ENCODE data around the gene NFATC3.

The NFATC3 gene

GRCh38 chr16:68085259-68086071, at the start of gene NFATC3:
NFATC3 (plus strand) TSS chr16:68085370; CDS start chr16:68085682, 312 bp downstream.
- DNase-seq, result peak; percentile 97

- no peak for DNase-seq
These were observed 47.2 kb upstream of the NFATC3 start for GRCh38 chr16:68037841-68038597.

GRCh38 chr16:68040506-68041288, 44.5 kb upstream of the NFATC3 start:
- peak; percentile 92 for DNase-seq

GRCh38 chr16:68041783-68042182, 43.4 kb upstream of the NFATC3 start:
- no peak for DNase-seq

GRCh38 chr16:68046106-68046505, 39.1 kb upstream of the NFATC3 start:
- DNase-seq, result no peak

- DNase-seq, result no peak
These were observed 37.2 kb upstream of the NFATC3 start for GRCh38 chr16:68047987-68048386.

- DNase-seq, result no peak
These were observed 35.7 kb upstream of the NFATC3 start for GRCh38 chr16:68049449-68049848.

GRCh38 chr16:68055395-68055794, 29.8 kb upstream of the NFATC3 start:
- DNase-seq, result no peak

GRCh38 chr16:68059804-68060203, 25.4 kb upstream of the NFATC3 start:
- DNase-seq, result no peak

GRCh38 chr16:68061396-68061795, 23.8 kb upstream of the NFATC3 start:
- DNase-seq, result no peak

GRCh38 chr16:68062910-68063393, 22.2 kb upstream of the NFATC3 start:
- DNase-seq, result no peak

GRCh38 chr16:68064791-68065365, 20.3 kb upstream of the NFATC3 start:
- DNase-seq, result peak; percentile 90

GRCh38 chr16:68065716-68066305, 19.4 kb upstream of the NFATC3 start:
- DNase-seq, result no peak

GRCh38 chr16:68066763-68067162, 18.4 kb upstream of the NFATC3 start:
- no peak for DNase-seq

GRCh38 chr16:68068926-68069325, 16.2 kb upstream of the NFATC3 start:
- DNase-seq, result no peak

- DNase-seq, result no peak
These were observed 15.5 kb upstream of the NFATC3 start for GRCh38 chr16:68069511-68070248.

- no peak for DNase-seq
These were observed 14.9 kb upstream of the NFATC3 start for GRCh38 chr16:68070249-68070730.

GRCh38 chr16:68070806-68071517, 14.2 kb upstream of the NFATC3 start:
- no peak for DNase-seq

GRCh38 chr16:68071518-68071901, 13.7 kb upstream of the NFATC3 start:
- DNase-seq, result no peak

- peak; percentile 85 for DNase-seq
These were observed 13.0 kb upstream of the NFATC3 start for GRCh38 chr16:68072038-68072695.

All from hematopoietic multipotent progenitor cell treated with erythropoietin and hydrocortisone succinate and interleukin-3 and kit ligand, for 6 days (in vitro differentiated cells).